Measurements from ENCODE around the gene OR2T35. TPM values are rescaled to one million over a fixed set of nuclear protein-coding genes. Genes with fewer than 3 reads are reported as not detected.

OR2T35 gene
- total and polyA plus RNA-seq, 2 donors (not counting 1 experiment from before 2014, with no cell fraction given): not detected

- Histone ChIP-seq H3K79me2 (ENCODE audit: control insufficient read depth, insufficient read depth, low read length) (no peaks in the 10 kb centered on the region), H3K4me1 (ENCODE audit: control insufficient read depth, extremely low read depth, insufficient read depth, low read length) (no peaks in the 10 kb centered on the region), H3K4me3 (replicated peaks in 1 of 4; ENCODE audit: control extremely low read depth in 1 of 4, insufficient read depth in 1 of 4, low read depth in 3 of 4, low read length in 4 of 4) (no peak overlapping the region), H3K4me2 (ENCODE audit: extremely low read depth, insufficient read depth, low read length) (no peak overlapping the region), H3K27ac (ENCODE audit: insufficient read depth, low read length) (no peak overlapping the region), H2AFZ (ENCODE audit: low read length) (no peak overlapping the region), H3K9ac (ENCODE audit: insufficient read depth, low read length) (no peak overlapping the region), H3K27me3 (ENCODE audit: control insufficient read depth, insufficient read depth, low read length) (no peaks in the 10 kb centered on the region), H3K36me3 (ENCODE audit: control insufficient read depth, insufficient read depth, low read length) (no peaks in the 10 kb centered on the region), H4K20me1 (ENCODE audit: control insufficient read depth, extremely low read depth, insufficient read depth, low read length) (no peaks in the 10 kb centered on the region), H3K9me3 (ENCODE audit: control insufficient read depth, insufficient read depth, low read depth, low read length) (no peaks in the 10 kb centered on the region)
- TF ChIP-seq CTCF (conservative IDR thresholded peaks at IDR 0.05 in 1 of 2, IDR thresholded peaks at IDR 0.05 in 1 of 2; ENCODE audit: low read depth in 1 of 2, low read length in 2 of 2): no peak
- no peak for TF ChIP-seq EZH2 (IDR thresholded peaks at IDR 0.05; ENCODE audit: low read length, missing control alignments)
- DNase-seq (ENCODE audit: low read depth in 2 of 2): no peak
Measured at GRCh38 chr1:248611883-248612414, 33.1 kb downstream of the OR2T35 start.

DNA sequence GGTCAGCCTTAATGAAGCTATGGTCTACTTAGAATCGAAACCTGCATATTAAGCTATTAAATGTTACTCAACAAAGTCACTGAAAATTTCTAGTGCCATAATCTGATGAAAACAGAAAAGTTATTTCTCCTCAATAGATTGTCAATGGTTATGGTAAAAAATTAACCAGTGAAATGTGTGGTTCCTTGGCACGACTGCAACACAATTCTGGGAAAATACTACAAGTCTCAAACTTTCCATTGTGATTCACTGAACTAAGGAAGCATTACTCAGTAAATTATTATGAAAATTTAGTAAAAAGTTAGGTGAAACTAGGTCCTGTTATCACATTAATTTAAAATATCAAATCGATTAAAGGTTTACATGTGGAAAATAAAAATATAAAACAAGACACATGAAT is 34.8 kb downstream of the OR2T35 start:
- Histone ChIP-seq H2AFZ (ENCODE audit: low read length) (no peak overlapping the region), H3K27ac (ENCODE audit: insufficient read depth, low read length) (no peak overlapping the region), H3K79me2 (ENCODE audit: control insufficient read depth, insufficient read depth, low read length) (no peaks in the 10 kb centered on the region), H3K27me3 (ENCODE audit: control insufficient read depth, insufficient read depth, low read length) (no peaks in the 10 kb centered on the region), H3K4me1 (ENCODE audit: control insufficient read depth, extremely low read depth, insufficient read depth, low read length) (no peaks in the 10 kb centered on the region), H4K20me1 (ENCODE audit: control insufficient read depth, extremely low read depth, insufficient read depth, low read length) (no peaks in the 10 kb centered on the region), H3K36me3 (ENCODE audit: control insufficient read depth, insufficient read depth, low read length) (no peaks in the 10 kb centered on the region), H3K4me2 (ENCODE audit: extremely low read depth, insufficient read depth, low read length) (no peak overlapping the region), H3K9ac (ENCODE audit: insufficient read depth, low read length) (no peak overlapping the region), H3K9me3 (ENCODE audit: control insufficient read depth, insufficient read depth, low read depth, low read length) (no peaks in the 10 kb centered on the region), H3K4me3 (replicated peaks in 1 of 4; ENCODE audit: control extremely low read depth in 1 of 4, insufficient read depth in 1 of 4, low read depth in 3 of 4, low read length in 4 of 4) (no peak overlapping the region)
- no peak for DNase-seq (ENCODE audit: low read depth in 2 of 2)
- no peak for TF ChIP-seq EZH2 (IDR thresholded peaks at IDR 0.05; ENCODE audit: low read length, missing control alignments)

DNA sequence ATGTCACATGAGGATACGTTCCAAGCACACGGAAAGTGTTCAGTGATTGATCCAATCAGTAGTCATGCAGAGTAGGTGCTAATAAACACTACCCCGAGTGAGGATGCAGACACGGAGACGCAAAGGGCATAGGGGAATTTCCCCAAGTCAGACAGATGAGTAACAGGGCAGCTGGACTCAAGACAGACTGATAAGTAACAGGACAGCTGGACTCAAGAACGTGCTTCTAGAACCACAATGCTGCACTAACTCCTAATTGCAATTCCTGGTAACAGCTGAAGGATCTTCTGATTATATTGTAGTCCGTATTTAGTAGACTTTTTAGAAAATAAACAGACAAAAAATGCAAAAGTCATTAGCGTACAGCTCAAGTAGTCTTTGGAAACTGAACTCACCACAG is 45.7 kb downstream of the OR2T35 start:
- Histone ChIP-seq H4K20me1 (ENCODE audit: control insufficient read depth, extremely low read depth, insufficient read depth, low read length) (no peaks in the 10 kb centered on the region), H3K4me3 (replicated peaks in 1 of 4; ENCODE audit: control extremely low read depth in 1 of 4, insufficient read depth in 1 of 4, low read depth in 3 of 4, low read length in 4 of 4) (no peak overlapping the region), H3K4me1 (ENCODE audit: control insufficient read depth, extremely low read depth, insufficient read depth, low read length) (no peaks in the 10 kb centered on the region), H3K27ac (ENCODE audit: insufficient read depth, low read length) (no peak overlapping the region), H3K36me3 (ENCODE audit: control insufficient read depth, insufficient read depth, low read length) (no peaks in the 10 kb centered on the region), H3K4me2 (ENCODE audit: extremely low read depth, insufficient read depth, low read length) (no peak overlapping the region), H3K27me3 (ENCODE audit: control insufficient read depth, insufficient read depth, low read length) (no peaks in the 10 kb centered on the region), H3K9ac (ENCODE audit: insufficient read depth, low read length) (no peak overlapping the region), H3K9me3 (ENCODE audit: control insufficient read depth, insufficient read depth, low read depth, low read length) (no peaks in the 10 kb centered on the region), H3K79me2 (ENCODE audit: control insufficient read depth, insufficient read depth, low read length) (no peaks in the 10 kb centered on the region), H2AFZ (ENCODE audit: low read length) (no peak overlapping the region)
- TF ChIP-seq CTCF (conservative IDR thresholded peaks at IDR 0.05 in 1 of 2, IDR thresholded peaks at IDR 0.05 in 1 of 2; ENCODE audit: low read depth in 1 of 2, low read length in 2 of 2): no peak
- no peak for DNase-seq (ENCODE audit: low read depth in 2 of 2)

All from fibroblast of lung (primary cell).